HG02759 (cell line): ENCODE data around the gene PDSS1.
"Not testable (repeated sequence)": the region's sequence is repeated elsewhere in the genome, so short reads cannot be mapped to it uniquely, and the experiment has no call there.

Experiments used
- ATAC-seq: cut with Tn5 transposase; IDR thresholded peaks from one replicate; pipeline ENCODE4 v1.9.1; 2021; ENCODE audit warnings: mild to moderate bottlenecking, moderate library complexity; ENCODE audit not compliant: unreplicated experiment

Gene PDSS1

DNA sequence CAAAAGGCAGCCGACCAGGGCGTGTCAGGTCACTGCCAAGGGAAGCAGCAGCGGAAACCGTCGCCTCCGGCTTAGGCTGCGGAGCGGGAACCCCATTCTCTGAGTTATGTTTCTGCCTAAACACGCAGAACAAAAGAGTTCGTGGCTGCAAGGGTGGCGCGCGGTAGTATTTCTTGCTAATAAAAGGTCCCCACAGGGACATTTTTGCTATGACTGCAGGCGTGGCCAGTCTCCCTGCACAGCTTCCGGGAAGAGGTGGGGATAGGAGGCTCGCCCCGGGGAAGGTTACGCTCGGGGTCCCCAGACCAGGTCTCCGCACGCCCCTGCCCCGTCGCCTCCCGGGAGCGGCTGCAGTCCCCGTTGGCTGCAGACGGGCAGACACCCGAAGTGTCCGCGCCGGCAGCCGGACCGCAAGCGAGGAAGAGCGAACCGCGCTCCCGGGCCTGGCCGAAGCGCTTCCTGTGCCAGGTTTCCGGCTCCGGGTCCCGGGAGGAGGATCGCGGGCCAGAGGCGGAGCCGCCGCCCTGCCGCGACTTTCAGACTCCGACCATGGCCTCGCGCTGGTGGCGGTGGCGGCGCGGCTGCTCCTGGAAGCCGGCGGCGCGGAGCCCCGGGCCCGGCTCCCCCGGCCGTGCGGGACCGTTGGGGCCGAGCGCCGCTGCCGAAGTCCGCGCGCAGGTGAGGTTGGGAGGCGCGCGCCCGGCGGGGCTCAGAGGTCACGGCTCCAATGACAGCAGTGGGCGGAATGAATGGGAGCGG is at the start of gene PDSS1:
Gene PDSS1, plus strand, starts transcription at position 539 of the 759 bp plus-strand sequence. Its CDS starts 11 bp downstream, at position 550.
- peak; percentile 86 for ATAC-seq

DNA sequence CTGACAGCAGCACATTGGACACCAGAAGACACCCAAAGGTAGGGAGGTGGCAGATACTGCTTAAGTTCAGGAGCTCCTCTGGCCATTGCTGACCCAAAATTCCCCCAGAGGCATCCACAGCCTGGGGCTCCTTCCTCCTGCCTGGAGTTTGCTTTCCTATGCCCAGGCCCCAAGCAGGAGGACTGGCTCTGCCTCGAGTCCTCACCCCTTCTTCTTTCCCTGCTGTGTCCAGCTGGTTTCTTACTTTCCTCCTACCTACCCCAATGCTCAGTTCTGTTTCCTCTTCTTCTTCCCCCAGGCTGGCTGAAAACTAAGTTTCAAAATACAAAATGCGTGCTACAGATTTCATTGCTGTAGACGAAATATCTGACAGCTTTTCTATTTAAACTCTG is 49.3 kb upstream of the PDSS1 start:
- not testable (repeated sequence) for ATAC-seq

GRCh38 chr10:26650406-26650805 is 47.1 kb upstream of the PDSS1 start:
- no peak for ATAC-seq

GRCh38 chr10:26651476-26651875 is 46.0 kb upstream of the PDSS1 start:
- ATAC-seq, result not testable (repeated sequence)

GRCh38 chr10:26653004-26653403 is 44.5 kb upstream of the PDSS1 start:
- ATAC-seq, result no peak

GRCh38 chr10:26655746-26656145 is 41.8 kb upstream of the PDSS1 start:
- ATAC-seq, result no peak

DNA sequence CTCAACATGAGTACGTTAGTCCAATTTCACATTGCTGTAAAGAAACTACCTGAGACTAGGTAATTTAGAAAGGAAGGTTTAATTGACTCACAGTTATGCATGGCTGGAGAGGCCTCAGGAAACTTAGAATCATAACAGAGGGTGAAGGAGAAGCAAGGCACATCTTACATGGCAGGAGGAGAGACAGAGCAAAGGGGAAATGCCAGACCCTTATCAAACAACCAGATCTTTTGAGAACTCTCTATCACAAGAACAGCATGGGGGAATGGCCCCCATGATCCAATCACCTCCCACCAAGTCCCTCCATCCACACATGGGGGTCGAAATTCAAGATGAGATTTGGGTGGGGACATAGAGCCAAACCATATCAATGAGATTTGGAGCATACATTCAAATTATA is 34.6 kb upstream of the PDSS1 start:
- no peak for ATAC-seq

DNA sequence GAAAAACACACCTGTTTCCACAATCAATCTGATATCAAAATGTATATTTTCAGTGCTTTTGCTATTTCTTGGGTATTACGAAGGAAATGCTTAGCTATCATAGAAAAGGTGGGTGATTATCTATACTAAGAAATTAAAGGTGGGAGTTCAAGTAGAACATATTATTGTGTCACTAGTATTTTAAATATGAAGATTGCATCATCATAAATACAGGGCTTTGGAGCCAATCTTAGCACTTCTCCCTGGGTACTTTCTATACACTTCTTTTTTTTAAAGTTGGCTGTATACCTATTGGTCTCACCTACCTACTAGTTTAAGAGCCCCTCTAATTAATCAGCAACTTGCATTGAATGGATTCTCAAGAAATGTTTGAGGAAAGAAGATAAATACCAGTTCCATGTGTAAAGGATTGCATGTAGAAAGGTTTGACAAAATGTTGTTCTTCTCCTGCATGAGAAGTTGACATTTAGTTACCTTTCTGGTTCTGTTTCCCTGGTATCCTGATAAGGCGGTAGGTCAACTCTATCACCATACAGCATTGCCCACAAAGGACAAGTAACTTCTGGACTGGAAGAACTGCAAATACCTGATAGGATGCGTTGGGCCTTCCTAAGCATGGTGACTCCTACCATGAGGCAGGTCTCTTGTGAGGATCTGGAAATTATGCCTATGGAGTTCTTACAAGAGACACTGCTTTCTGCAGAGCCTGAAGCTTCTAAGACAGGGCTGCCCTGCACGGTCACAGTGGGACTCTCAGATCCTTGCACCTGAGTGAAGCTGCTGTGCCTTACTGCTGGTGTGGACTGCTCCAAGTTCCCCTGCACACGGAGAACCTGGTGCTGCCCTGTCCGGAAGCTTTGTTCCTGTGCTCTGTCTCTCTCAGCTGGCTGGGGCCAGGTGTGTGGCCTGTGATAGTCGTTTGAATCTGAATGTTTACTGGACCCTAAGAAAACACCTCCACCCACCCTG is 32.1 kb upstream of the PDSS1 start:
- no peak for ATAC-seq

DNA sequence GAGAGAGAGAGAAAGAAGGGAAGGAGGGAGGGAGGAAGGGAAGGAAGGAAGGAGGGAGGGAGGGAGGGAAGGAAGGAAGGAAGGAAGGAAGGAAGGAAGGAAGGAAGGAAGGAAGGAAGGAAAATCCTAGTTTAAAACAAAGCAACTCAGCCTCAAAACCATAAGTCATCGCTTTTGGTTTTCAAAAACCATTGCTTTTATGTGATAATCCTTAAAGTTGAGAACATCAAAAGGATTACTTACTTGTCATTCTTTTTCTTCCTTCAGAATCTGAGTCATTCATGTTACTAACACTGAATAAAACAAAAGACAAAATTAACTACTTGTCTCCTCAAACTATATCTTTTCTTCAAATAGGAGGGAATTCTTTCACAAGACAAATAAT is 21.6 kb upstream of the PDSS1 start:
- no peak for ATAC-seq

- no peak for ATAC-seq
Observed at GRCh38 chr10:26679588-26679987, 17.9 kb upstream of the PDSS1 start.

- ATAC-seq, result no peak
Observed at GRCh38 chr10:26681076-26681475, 16.4 kb upstream of the PDSS1 start.

DNA sequence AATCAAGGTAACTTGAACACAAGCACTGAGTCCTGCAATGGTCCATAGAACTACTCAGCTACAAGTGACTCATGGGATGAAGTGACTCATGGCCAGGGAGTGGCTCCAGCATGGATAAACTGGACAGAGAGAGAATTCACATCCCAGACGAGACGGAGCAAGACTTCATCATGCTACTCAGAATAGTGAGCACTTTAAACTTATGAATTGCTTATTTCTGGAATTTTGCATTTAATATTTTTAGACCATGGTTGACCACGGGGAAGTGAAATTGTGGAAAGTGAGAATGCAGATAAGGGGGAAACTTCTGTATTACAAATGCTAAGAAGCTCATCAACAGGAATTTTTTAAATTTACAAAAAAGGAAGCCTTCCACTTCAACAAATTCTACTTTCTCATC is 15.5 kb upstream of the PDSS1 start:
- ATAC-seq, result not testable (repeated sequence)

- no peak for ATAC-seq
Observed at GRCh38 chr10:26682931-26683330, 14.6 kb upstream of the PDSS1 start.

DNA sequence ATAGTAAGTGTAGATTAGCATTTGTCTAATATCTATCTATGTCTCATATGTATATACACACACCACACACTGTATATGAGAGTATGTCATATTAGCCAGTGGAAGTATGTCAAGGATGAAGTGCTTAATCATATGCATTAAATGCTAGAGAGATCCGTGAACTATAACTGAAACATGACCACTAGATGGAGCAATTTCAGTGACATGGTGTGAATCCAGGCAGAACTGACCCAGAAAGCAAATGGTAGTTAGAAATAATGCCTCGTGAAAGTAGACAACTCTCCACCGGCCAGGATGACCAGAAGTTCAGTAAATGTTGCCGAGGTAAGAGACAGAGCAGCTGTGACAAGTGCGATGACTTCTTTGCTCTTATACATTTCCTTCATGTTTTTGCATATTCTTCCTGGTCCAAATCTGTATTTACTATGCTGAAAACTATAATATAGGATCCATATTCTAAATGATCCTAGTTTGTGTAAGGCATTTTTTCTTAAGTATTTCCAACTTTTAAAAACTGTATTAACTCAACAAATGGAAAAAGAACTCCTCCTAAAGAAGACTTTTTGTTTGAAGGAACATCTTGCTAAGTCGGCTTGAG is 12.7 kb upstream of the PDSS1 start:
- peak; percentile 94 for ATAC-seq

DNA sequence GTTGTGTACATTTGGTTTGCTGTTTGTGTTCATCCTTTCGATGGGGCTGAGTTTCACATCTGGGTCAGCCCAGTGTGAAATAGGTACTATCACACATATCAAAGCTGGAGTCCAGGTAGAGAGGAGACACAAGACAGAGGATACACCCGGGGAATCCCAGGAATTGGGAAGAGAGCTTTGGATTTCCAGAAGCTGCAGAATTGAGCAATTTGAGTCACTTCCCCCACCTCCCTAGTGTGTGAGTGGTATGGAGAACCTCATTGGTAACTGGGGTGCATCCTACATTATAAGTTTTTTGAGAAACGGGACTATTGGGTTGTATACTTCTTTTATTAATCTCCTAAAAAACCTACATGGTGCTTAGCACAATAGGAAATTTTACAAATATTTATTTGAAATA is 12.1 kb upstream of the PDSS1 start:
- no peak for ATAC-seq

GRCh38 chr10:26689399-26689798 is 8.1 kb upstream of the PDSS1 start:
- no peak for ATAC-seq

DNA sequence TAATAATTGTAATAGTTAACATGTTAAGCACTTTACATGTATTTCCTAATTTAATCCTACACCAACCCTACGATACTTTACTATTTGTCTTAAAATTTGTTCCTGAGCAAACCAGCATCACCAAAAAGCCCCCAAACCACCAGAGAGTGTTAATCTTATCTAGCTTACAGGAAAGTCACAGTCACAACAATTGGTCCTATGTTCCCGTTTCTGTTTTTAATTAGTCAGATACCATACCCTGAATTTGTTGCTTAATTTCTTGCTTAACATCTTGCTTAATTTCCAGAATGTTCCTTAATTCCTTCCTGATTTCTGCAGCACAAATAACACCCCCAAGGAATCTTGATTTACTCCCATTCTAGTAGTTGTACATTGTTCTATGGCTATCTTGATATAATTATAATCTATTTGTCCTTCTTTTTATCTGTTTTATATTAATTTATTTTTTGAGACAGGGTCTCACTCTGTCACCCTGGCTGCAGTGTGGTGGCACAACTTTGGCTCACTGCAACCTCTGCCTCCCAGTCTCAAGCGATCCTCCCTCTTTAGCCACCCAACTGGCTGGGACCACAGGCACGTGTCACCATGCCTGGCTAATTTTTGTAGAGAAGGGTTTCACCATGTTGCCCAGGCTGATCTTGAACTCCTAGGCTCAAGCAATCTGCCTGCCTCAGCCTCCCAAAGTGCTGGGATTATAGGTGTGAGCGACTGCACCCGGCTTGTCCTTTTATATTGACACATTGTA is 6.6 kb upstream of the PDSS1 start:
- no peak for ATAC-seq

- ATAC-seq, result not testable (repeated sequence)
Observed at GRCh38 chr10:26694536-26694935, 3.0 kb upstream of the PDSS1 start.

DNA sequence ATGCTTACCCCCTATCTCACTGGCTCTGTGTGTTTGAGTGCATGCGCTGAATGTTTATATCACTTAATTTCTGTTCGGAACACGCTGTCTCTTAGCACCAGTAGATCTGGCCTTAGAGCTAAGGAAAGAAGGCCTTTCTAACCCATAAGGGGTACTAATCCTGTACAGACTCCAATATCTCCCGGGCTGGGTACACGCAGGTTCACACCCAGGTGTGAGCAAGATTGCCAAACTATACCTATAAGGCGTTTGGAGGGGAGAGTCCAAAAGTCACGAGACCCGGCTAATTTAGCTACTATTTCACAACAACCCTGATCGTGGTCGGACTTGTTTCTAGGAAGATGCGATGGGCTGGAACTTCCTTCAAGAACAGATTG is 727 bp upstream of the PDSS1 start:
- peak; percentile 12 for ATAC-seq

- ATAC-seq, result no peak
Observed at GRCh38 chr10:26697922-26698608, 564 bp downstream of the PDSS1 start.
